GM21529 (cell line): ENCODE measurements around the gene PRR22.
"Not testable (repeated sequence)": the region's sequence is repeated elsewhere in the genome, so short reads cannot be mapped to it uniquely, and the experiment has no call there.

Experiments
- ATAC-seq: cut with Tn5 transposase; IDR thresholded peaks from one replicate; pipeline ENCODE4 v1.9.1; 2021; ENCODE audit not compliant: unreplicated experiment

Gene PRR22

GRCh38 chr19:5762608-5763217 lies 21.8 kb downstream of the PRR22 start:
- ATAC-seq: no peak

GRCh38 chr19:5753743-5754142 lies 30.8 kb downstream of the PRR22 start:
- no peak for ATAC-seq

GRCh38 chr19:5751709-5752108 lies 32.8 kb downstream of the PRR22 start:
- ATAC-seq: no peak

- ATAC-seq: no peak
These were observed 35.0 kb downstream of the PRR22 start for GRCh38 chr19:5749505-5749904.

GRCh38 chr19:5748920-5749319 lies 35.6 kb downstream of the PRR22 start:
- ATAC-seq: not testable (repeated sequence)

DNA sequence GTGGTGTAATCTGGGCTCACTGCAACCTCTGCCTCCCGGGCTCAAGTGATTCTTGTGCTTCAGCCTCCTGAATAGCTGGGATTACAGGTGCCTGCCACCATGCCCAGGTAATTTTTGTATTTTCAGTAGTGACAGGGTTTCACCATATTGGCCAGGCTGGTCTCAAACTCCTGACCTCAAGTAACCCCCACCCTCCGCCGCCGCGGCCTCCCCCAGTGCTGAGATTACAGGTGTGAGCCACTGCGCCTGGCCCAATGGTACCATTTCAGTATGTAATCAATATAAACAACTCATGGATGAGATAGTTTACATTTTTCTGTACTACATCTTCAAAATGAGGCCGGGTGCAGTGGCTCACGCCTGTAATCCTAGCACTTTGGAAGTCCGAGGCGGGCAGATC lies 39.5 kb downstream of the PRR22 start:
- not testable (repeated sequence) for ATAC-seq

DNA sequence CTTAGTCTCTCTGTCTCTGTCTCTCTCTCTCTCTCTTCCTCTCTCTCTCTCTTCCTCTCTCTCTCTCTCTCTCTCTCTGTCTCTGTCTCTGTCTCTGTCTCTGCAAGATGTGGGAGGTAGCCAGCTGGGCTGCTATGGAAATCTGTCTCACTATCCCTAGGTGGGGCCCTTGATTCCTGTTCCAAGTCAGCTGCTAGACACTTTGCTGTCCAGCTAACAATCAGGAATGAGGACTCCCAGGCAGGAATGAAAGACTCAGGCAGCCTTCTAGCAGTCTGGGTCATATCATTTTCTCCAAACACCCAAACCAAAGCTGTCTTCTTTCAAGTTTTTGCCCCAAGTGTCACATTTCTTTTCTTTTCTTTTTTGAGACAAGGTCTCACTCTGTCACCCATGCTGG lies 40.9 kb downstream of the PRR22 start:
- no peak for ATAC-seq

DNA sequence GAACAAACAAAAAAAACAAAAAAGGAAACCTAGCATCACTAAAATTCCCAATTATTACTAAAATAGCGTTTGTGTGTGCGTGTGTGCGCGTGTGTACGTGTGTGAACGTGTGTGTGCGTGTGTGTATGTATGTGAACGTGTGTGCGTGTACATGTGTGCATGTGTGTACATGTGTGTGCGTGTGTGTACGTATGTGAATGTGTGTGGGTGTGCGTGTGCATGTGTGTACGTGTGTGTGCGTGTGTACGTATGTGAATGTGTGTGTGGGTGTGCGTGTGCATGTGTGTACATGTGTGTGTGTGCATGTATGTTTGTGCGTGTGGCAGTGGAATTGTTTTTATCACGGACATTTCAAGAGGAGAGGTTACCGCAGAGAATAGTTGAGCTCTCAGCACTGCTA lies 42.5 kb downstream of the PRR22 start:
- ATAC-seq: no peak

GRCh38 chr19:5738423-5738822 lies 46.1 kb downstream of the PRR22 start:
- ATAC-seq: no peak

GRCh38 chr19:5733172-5733571 lies 51.4 kb downstream of the PRR22 start:
- not testable (repeated sequence) for ATAC-seq
